Activated CD4-positive, alpha-beta T cell treated with anti-CD3 and anti-CD28 coated beads, Interleukin-2, amount 50 U/mL, for 48 hours (primary cell): Measurements from ENCODE around the gene HNRNPK.
A peak's percentile ranks its signal among the peaks of the same experiment; 100 is the strongest.

Source experiments
- DNase-seq, 2 experiments: peaks; one replicate each; pipeline ENCODE4 v3.0.0-alpha.2; 2020

HNRNPK gene

GRCh38 chr9:83932851-83933250, 47.2 kb downstream of the HNRNPK start:
- DNase-seq, result no peak

- no peak for DNase-seq
Measured at GRCh38 chr9:83932011-83932410, 48.0 kb downstream of the HNRNPK start.

- no peak for DNase-seq
Measured at GRCh38 chr9:83930881-83931280, 49.1 kb downstream of the HNRNPK start.

- no peak for DNase-seq
Measured at GRCh38 chr9:83927591-83927990, 52.4 kb downstream of the HNRNPK start.

GRCh38 chr9:83920927-83921707, 58.9 kb downstream of the HNRNPK start, which contains the start of gene KIF27:
Gene KIF27 (minus strand): TSS chr9:83921432. CDS start chr9:83915591, 5,841 bp downstream.
- DNase-seq, result peak; percentile 99

- DNase-seq, result no peak
Measured at GRCh38 chr9:83920469-83920926, 59.5 kb downstream of the HNRNPK start.

GRCh38 chr9:83919111-83919510, 60.9 kb downstream of the HNRNPK start:
- DNase-seq, result no peak
